ENCODE data around the gene SPRR4.

SPRR4 gene

DNA sequence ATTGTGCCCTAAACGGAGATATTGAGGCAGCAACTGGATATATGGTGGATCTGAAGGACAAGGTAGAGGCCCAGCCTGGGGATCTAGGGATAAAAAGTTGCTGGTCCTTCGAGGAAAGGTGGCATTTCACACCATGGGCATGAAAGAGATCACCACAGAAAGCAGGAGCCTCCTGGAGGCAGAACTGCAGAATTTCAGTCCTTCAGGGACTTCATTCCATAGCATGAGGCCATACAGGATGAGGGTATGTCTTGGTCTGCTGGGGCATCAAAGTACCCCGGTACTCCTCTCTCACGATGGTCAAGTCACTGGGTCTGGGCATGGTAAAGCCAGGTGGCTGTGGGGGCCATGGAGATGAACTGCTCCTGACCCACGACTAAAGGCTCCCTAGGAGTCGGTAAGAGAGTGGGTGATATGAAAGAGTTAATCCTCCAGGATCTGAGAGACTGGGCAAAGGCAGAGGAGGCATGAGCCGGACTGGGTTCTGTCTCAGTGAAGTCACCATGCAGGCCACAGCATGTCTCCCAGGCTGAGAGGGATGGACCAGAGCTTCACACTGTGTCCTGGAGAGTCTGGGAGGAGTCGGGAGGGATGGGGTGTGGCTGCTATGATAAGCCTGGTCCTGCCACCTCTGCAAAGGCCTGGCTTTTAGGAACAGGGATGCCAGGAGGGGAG is 29.3 kb upstream of the SPRR4 start:
- no peak overlapping the region for H3K4me3 ChIP-seq (ENCODE audit: low read depth, low read length)
- DNase-seq (ENCODE audit: low read depth) = no peak
- TF ChIP-seq, protein P1, sequence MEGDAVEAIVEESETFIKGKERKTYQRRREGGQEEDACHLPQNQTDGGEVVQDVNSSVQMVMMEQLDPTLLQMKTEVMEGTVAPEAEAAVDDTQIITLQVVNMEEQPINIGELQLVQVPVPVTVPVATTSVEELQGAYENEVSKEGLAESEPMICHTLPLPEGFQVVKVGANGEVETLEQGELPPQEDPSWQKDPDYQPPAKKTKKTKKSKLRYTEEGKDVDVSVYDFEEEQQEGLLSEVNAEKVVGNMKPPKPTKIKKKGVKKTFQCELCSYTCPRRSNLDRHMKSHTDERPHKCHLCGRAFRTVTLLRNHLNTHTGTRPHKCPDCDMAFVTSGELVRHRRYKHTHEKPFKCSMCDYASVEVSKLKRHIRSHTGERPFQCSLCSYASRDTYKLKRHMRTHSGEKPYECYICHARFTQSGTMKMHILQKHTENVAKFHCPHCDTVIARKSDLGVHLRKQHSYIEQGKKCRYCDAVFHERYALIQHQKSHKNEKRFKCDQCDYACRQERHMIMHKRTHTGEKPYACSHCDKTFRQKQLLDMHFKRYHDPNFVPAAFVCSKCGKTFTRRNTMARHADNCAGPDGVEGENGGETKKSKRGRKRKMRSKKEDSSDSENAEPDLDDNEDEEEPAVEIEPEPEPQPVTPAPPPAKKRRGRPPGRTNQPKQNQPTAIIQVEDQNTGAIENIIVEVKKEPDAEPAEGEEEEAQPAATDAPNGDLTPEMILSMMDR (conservative IDR thresholded peaks at IDR 0.05; ENCODE audit: low read depth, low read length) = no peak

DNA sequence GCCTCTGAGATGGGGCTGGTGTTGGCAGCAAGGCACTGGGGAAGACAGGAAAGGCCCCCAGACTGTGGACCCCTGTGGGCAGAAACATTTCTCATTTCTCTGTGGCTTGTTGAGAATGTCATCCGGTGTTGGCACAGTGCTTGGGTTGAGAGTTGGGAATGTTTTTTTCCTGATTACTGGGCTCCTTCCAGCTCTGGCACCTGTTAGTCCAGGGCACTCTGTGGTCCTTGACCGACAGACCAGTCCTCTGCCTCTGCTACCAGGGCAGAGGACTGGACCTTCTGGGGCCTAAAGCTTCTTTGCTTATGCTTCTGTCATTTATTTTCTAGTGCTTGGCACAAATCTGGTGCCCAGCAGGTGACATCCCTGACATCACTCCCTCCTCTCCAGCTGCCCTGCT is 28.3 kb upstream of the SPRR4 start:
- TF ChIP-seq, protein P1 (conservative IDR thresholded peaks at IDR 0.05; ENCODE audit: low read depth, low read length) = no peak
- no peak overlapping the region for H3K4me3 ChIP-seq (ENCODE audit: low read depth, low read length)
- DNase-seq (ENCODE audit: low read depth) = no peak

DNA sequence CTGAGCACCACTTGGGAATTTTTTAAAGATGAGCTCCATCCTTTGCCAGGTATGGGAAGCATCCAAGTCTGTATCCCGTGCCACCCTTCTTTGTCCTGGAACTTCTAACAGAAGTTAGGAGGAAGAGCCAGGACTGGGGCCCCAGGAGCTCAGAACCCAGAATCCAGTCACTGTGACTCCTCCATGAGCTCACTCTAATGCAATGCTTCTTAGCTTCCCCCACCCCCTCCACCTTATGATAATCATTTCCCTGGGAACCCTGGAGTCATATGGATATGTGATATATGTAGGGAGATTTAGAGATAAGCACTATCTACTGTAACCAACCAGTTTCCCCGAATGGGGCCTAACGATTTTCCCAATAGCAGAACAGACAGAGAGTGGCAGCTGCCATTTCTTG is 24.2 kb upstream of the SPRR4 start:
- H3K4me3 ChIP-seq (ENCODE audit: low read depth, low read length) = no peak overlapping the region
- TF ChIP-seq, protein P1 (conservative IDR thresholded peaks at IDR 0.05; ENCODE audit: low read depth, low read length) = no peak
- no peak for DNase-seq (ENCODE audit: low read depth)

DNA sequence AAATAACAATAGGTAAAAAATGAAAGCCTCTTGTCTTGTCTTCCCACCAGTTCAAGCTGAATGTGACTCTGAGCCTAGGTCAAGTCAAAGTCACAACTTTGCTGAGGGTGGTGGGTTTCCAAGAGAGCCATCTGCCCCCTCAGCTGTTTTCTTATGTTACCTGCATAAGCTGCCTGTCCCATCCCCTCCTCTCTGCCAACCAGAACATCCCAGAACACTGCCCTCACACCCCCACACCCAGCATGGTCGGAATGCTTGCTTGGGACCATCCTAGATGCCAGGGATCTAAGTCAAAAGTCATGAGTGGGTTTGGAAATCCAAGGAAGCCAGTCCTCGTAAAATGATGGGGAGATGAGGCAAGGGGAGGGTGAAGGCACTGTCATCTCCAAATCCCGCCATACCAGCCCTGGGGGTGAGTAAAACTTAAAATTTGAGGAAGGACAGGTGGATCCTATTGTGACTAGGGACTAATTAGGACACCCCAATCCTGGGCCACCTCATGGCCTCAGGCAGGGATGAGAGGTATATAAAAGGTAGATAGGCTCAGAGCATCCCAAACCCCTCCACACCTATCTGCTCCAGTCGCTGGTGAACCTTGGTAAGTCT is 23.7 kb upstream of the SPRR4 start, which contains the start of gene SPRR5:
Gene SPRR5, plus strand, starts transcription at position 556 of the 606 bp plus-strand sequence. CDS start 1,349 bp downstream, outside the sequence.
- no peak within 1 kb of the TSS for H3K4me3 ChIP-seq (ENCODE audit: low read depth, low read length)
- DNase-seq (ENCODE audit: low read depth) = no peak
- TF ChIP-seq, protein P1 (conservative IDR thresholded peaks at IDR 0.05; ENCODE audit: low read depth, low read length) = no peak

DNA sequence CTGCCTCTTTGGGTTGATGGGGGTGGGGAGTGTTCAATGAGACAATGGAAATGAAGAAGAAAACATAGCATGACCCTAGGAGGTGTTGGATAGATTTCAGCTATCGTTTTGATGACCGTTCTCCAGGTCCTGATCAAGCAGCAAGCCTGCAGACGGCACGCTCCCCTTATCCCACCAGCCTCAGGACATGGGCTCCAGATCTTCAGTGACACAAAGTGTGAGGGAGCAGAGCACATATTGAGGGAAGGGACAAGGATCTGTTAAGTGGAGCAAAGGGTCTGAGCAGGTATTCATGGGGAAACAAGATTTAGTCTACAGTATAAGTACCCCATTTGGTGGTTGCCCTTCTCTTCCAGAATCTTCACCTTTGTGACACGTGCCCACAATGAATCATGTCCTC is 18.7 kb upstream of the SPRR4 start:
- TF ChIP-seq, protein P1 (conservative IDR thresholded peaks at IDR 0.05; ENCODE audit: low read depth, low read length) = no peak
- no peak for DNase-seq (ENCODE audit: low read depth)
- H3K4me3 ChIP-seq (ENCODE audit: low read depth, low read length) = no peak overlapping the region

DNA sequence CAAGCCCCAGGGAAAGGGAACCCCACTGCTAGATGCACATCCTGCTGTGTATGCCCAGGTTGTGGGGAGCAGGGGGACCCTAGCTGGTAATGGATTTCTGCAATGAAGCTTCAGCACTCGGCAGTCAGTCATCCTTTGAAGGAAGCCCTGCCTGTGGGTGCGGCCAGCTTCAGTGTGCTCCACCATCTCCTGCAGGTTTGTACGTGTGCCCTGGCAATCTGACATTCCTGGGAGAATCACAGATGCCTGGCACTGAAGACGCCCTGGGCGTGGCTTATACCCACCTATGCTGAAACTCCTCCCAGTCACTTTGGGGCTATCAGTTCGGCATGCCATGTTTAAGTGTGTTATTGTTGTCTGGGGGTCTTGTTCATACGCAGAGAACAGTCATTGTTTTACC is 16.7 kb upstream of the SPRR4 start:
- H3K4me3 ChIP-seq (ENCODE audit: low read depth, low read length) = no peak overlapping the region
- TF ChIP-seq, protein P1 (conservative IDR thresholded peaks at IDR 0.05; ENCODE audit: low read depth, low read length) = no peak
- DNase-seq (ENCODE audit: low read depth) = no peak

DNA sequence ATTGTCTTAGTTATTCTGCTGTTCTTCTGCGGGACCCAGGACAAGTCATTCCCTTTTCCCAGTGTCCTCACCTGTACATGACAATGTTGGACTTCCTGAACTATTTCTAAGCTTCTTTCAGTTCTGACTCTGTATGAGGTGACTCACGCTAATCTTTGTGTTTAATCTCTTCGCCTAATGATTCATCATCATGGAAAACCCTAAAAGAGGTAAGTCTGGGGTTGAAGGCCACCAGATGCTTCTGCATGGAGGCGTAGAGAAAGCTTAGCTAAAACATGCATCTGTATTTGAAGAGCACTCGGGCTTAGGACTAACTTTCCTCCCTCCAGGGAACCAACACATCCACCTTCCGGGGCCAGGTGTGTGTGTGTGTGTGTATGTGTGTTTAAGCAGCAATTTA is 16.0 kb upstream of the SPRR4 start:
- TF ChIP-seq, protein P1 (conservative IDR thresholded peaks at IDR 0.05; ENCODE audit: low read depth, low read length) = no peak
- H3K4me3 ChIP-seq (ENCODE audit: low read depth, low read length) = no peak overlapping the region
- no peak for DNase-seq (ENCODE audit: low read depth)
